Tibial artery (tissue), 4 donors: ENCODE results near the gene SERINC1.

Experiments
- DNase-seq, 2 donors: peaks; one replicate each; pipeline ENCODE4 v3.0.0-alpha.2; 2019
- H3K27ac ChIP-seq, 2 donors: fragments of 200-600 bp; sonication (generic) in 1 of 2; 1 replicate in 1 of 2; 2 replicates in 1 of 2; pipeline ENCODE4 v1.5.1; 2018 to 2019; ENCODE audit warnings: mild to moderate bottlenecking in 1 of 2
- H3K27me3 ChIP-seq, 2 donors: fragments of 200-600 bp; sonication (generic) in 1 of 2; one replicate each; pipeline versions ENCODE4 v1.5.1 to v1.6.0; 2016 to 2019
- H3K36me3 ChIP-seq, 3 donors: fragments of 200-600 bp; sonication (generic) in 2 of 3; one replicate each; pipeline ENCODE4 v1.5.1; 2016 to 2019; ENCODE audit warnings: mild to moderate bottlenecking in 2 of 3
- H3K4me1 ChIP-seq, 4 donors: fragments of 200-600 bp; sonication (generic) in 2 of 4; 1 replicate in 3 of 4; 2 replicates in 1 of 4; pipeline ENCODE4 v1.5.1; 2016 to 2019
- H3K4me3 ChIP-seq, 2 donors: fragments of 200-600 bp; sonication (generic) in 1 of 2; 1 replicate in 1 of 2; 2 replicates in 1 of 2; pipeline ENCODE4 v1.5.1; 2018 to 2019; ENCODE audit warnings: mild to moderate bottlenecking in 2 of 2
- H3K9me3 ChIP-seq, 3 donors: fragments of 200-600 bp; sonication (generic) in 1 of 3; one replicate each; pipeline ENCODE4 v1.5.1; 2016 to 2019
- intact Hi-C: fragments of 100-400 bp; cut with DNase I; formaldehyde crosslinking; loops from one replicate; pipeline ENCODE4 v1.15.0; 2023; ENCODE audit warnings: low total_unique reads
- TF ChIP-seq, protein P1 (sequence below), 2 experiments: fragments of 200-600 bp in 1 of 2; fragments of 450-650 bp in 1 of 2; IDR thresholded peaks; one replicate each; pipeline ENCODE4 v1.5.1; 2017 to 2019; ENCODE audit warnings: antibody characterized with exemption in 2 of 2, mild to moderate bottlenecking in 1 of 2, moderate library complexity in 1 of 2

The SERINC1 gene

GRCh38 chr6:122422614-122423267 lies 48.9 kb downstream of the SERINC1 start:
- DNase-seq = no peak
- Histone ChIP-seq H3K27me3 (no peaks in the 10 kb centered on the region), H3K9me3 (no peaks in the 10 kb centered on the region), H3K36me3 (peaks cover 26 to 43% (median 43%) of the 10 kb centered on the region in 3 donors), H3K27ac (no peak overlapping the region), H3K4me3 (no peak overlapping the region), H3K4me1 (no peaks in the 10 kb centered on the region)
- intact Hi-C loops = no loop called here
- TF ChIP-seq, protein P1, sequence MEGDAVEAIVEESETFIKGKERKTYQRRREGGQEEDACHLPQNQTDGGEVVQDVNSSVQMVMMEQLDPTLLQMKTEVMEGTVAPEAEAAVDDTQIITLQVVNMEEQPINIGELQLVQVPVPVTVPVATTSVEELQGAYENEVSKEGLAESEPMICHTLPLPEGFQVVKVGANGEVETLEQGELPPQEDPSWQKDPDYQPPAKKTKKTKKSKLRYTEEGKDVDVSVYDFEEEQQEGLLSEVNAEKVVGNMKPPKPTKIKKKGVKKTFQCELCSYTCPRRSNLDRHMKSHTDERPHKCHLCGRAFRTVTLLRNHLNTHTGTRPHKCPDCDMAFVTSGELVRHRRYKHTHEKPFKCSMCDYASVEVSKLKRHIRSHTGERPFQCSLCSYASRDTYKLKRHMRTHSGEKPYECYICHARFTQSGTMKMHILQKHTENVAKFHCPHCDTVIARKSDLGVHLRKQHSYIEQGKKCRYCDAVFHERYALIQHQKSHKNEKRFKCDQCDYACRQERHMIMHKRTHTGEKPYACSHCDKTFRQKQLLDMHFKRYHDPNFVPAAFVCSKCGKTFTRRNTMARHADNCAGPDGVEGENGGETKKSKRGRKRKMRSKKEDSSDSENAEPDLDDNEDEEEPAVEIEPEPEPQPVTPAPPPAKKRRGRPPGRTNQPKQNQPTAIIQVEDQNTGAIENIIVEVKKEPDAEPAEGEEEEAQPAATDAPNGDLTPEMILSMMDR (IDR thresholded peaks at IDR 0.05) = no peak

DNA sequence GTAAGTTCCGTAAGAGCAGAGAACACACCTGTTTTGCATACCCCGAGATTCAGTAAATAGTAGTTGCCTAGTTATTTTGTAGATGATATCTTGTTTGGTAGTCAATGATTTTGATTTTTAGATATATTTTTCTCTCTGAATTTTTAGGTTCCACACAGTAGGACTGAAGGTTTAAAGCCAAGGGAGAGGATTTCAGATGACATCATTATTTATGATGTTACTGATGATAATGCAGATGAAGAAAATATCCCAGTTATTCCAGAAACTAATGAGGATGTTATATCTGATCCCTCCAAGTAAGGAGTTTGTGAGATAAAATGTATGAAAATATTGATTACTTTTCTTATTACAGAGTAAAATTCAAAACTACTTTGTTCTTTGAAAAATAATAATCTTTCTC lies 49.6 kb downstream of the SERINC1 start:
- Histone ChIP-seq H3K9me3 (no peaks in the 10 kb centered on the region), H3K4me3 (no peak overlapping the region), H3K27me3 (no peaks in the 10 kb centered on the region), H3K27ac (no peak overlapping the region), H3K4me1 (no peaks in the 10 kb centered on the region), H3K36me3 (peaks cover 21 to 43% (median 38%) of the 10 kb centered on the region in 3 donors)
- no peak for DNase-seq
- TF ChIP-seq, protein P1 (IDR thresholded peaks at IDR 0.05) = no peak
- intact Hi-C loops = no loop called here

GRCh38 chr6:122416825-122417224 lies 54.8 kb downstream of the SERINC1 start:
- Histone ChIP-seq H3K4me1 (no peaks in the 10 kb centered on the region), H3K36me3 (peaks cover 21 to 34% (median 25%) of the 10 kb centered on the region in 3 donors), H3K27ac (no peak overlapping the region), H3K9me3 (no peaks in the 10 kb centered on the region), H3K4me3 (no peak overlapping the region), H3K27me3 (no peaks in the 10 kb centered on the region)
- TF ChIP-seq, protein P1 (IDR thresholded peaks at IDR 0.05) = no peak
- no peak for DNase-seq
- intact Hi-C loops = no loop called here

DNA sequence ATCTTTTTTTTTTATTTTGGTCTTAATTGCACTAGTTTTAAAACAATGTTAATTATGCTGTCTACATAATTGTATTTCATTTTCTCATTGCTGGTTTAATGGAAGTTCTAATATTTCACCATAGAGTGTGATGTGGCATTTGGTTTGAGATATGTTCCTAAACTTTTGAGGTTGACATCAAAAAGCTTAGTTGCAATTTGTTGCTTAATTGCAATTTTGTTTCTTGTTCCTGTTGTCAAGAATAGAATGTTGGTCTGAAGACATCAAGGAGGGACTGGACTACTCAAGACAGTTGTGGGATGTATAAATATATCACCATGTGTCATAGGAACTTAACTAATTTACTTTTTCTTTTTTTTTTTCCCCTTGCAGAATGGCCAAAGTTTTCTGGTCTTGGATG lies 59.6 kb downstream of the SERINC1 start:
- intact Hi-C loops = no loop called here
- TF ChIP-seq, protein P1 (IDR thresholded peaks at IDR 0.05) = no peak

DNA sequence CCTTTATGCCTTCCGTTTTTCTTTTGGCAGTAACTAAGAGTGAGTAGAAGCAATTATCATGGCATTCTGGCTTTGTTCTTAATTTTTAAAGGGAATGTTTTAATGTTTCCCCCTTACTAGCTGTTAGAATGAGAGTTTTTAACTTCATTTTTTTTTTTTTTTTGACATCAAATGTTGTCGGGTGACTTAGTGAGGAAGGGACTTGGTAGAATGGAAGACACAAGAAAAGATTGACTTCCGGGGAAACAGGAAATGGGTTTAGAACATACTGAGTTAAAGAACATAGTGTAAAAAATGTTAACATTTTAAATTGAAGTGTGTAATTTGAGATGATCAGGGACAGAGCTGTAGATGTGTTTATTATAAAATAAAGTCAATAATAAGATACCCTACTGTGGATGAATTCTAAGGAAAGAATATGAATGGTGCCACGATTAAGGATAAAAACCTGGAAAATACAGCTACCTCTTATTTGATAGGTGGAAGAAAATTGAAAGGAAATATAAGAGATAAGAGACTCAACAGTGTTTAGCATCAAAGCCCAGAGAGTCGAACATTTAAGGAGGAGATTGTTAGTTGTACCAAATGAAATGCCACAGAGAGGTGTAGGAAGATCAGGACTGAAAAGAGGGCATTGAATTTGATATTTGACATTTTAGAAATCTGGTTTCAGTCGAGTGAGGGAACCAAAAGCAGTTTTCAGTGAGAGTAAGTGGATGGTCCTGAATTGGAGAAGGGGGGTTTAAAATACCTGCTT lies 62.7 kb downstream of the SERINC1 start:
- H3K36me3 ChIP-seq = peaks cover 5 to 16% (median 5%) of the 10 kb centered on the region in 3 donors
- no peaks in the 10 kb centered on the region for H3K27me3 ChIP-seq
- H3K27ac ChIP-seq = no peak overlapping the region
- intact Hi-C loops = no loop called here
- no peak for DNase-seq
- no peaks in the 10 kb centered on the region for H3K9me3 ChIP-seq
- peaks cover 0 to 5% (median 2%) of the 10 kb centered on the region in 4 donors for H3K4me1 ChIP-seq
- TF ChIP-seq, protein P1 (IDR thresholded peaks at IDR 0.05) = no peak
- no peak overlapping the region for H3K4me3 ChIP-seq

More for the DNA sequence above, 59.6 kb downstream of the SERINC1 start:
- Histone ChIP-seq H3K4me1 (peaks cover 0 to 3% (median 0%) of the 10 kb centered on the region in 4 donors), H3K4me3 (no peak overlapping the region), H3K27ac (no peak overlapping the region), H3K9me3 (no peaks in the 10 kb centered on the region), H3K36me3 (peaks cover 13 to 25% (median 17%) of the 10 kb centered on the region in 3 donors), H3K27me3 (no peaks in the 10 kb centered on the region)
- DNase-seq = no peak
